ENCODE measurements around the gene UBL3.

GRCh38 chr13:29763436-29764180, 86.8 kb downstream of the UBL3 start:
- TF ChIP-seq, protein P1, sequence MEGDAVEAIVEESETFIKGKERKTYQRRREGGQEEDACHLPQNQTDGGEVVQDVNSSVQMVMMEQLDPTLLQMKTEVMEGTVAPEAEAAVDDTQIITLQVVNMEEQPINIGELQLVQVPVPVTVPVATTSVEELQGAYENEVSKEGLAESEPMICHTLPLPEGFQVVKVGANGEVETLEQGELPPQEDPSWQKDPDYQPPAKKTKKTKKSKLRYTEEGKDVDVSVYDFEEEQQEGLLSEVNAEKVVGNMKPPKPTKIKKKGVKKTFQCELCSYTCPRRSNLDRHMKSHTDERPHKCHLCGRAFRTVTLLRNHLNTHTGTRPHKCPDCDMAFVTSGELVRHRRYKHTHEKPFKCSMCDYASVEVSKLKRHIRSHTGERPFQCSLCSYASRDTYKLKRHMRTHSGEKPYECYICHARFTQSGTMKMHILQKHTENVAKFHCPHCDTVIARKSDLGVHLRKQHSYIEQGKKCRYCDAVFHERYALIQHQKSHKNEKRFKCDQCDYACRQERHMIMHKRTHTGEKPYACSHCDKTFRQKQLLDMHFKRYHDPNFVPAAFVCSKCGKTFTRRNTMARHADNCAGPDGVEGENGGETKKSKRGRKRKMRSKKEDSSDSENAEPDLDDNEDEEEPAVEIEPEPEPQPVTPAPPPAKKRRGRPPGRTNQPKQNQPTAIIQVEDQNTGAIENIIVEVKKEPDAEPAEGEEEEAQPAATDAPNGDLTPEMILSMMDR (IDR thresholded peaks at IDR 0.05), result no peak
- no peak for TF ChIP-seq EZH2 (IDR thresholded peaks at IDR 0.05)

All from neural progenitor cell (in vitro differentiated cells).